Osteocyte (in vitro differentiated cells): ENCODE results near the gene DHX40. TPM values are rescaled to one million over a fixed set of nuclear protein-coding genes. Genes with fewer than 3 reads are reported as not detected.

Experiments used
- DNase-seq: peaks from one replicate; pipeline ENCODE4 v3.0.0; 2021; ENCODE audit warnings: mixed read lengths; ENCODE audit not compliant: unreplicated experiment; ENCODE audit errors: extremely low spot score
- H3K27ac Mint-ChIP-seq: one replicate; pipeline ENCODE4 v1.8.0; 2021; ENCODE audit warnings: mild to moderate bottlenecking, mixed read lengths; ENCODE audit not compliant: unreplicated experiment
- H3K27me3 Mint-ChIP-seq: one replicate; pipeline ENCODE4 v1.8.0; 2021; ENCODE audit warnings: mixed read lengths; ENCODE audit not compliant: unreplicated experiment
- H3K36me3 Mint-ChIP-seq: one replicate; pipeline ENCODE4 v1.8.0; 2021; ENCODE audit warnings: mixed read lengths; ENCODE audit not compliant: unreplicated experiment
- H3K4me1 Mint-ChIP-seq: one replicate; pipeline ENCODE4 v1.8.0; 2021; ENCODE audit warnings: mixed read lengths; ENCODE audit not compliant: unreplicated experiment
- H3K4me3 Mint-ChIP-seq: one replicate; pipeline ENCODE4 v1.8.0; 2021; ENCODE audit warnings: mild to moderate bottlenecking, moderate library complexity, mixed read lengths; ENCODE audit not compliant: unreplicated experiment
- H3K9me3 Mint-ChIP-seq: one replicate; pipeline ENCODE4 v1.8.0; 2021; ENCODE audit warnings: mixed read lengths; ENCODE audit not compliant: unreplicated experiment
- total RNA-seq: library from RNA; stranded (reverse); gene quantifications from 2 replicates; pipeline ENCODE4 v1.2.1, GENCODE V29; 2021
- TF ChIP-seq, protein P1 (sequence below): fragments of 200-600 bp; sonication (generic); IDR thresholded peaks from 2 replicates; pipeline ENCODE4 v1.5.0; 2021; ENCODE audit warnings: antibody characterized with exemption, mild to moderate bottlenecking, moderate library complexity

DHX40 gene
- total RNA-seq, 1 donor from 2014 or later, result 42.3 TPM

DNA sequence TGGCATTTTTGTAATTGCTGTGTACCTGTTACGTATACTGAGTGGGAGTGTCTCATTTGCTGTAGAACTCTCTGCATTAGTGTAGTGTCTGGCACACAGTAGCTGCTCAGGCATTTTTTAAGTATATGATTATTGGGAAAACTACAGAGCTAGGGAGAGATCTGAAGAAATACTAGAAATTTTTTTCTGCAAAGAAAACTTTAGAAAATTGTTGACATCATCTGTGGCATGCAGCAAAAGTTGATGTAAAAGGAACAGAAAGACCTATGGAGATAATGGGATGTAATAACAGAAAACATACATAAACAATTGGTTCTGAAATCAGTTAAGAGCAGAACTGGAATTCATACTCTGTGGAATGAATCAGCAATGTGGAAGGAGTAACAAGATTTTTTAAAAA, 65.9 kb downstream of the DHX40 start:
- no peak for DNase-seq
- H3K4me1 Mint-ChIP-seq, result peaks cover 72% of the 10 kb centered on the region

DNA sequence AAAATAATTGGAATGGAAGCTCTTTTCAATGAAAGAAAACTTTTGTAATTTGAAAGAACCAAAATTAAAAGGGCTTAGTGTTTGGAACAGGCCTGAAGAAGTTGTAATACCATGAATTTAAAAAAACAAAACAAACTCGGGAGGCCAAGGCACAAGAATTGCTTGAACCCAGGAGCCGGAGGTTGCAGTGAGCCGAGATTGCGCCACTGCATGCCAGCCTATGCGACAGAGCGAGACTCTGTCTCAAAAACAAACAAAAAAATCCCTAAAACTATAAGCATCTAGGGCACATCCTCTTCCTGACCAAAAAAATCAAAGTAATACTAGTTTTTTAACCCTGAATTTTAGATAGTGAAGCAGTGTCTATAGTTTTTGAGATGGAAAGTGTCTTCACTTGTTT, 67.0 kb downstream of the DHX40 start:
- H3K27ac Mint-ChIP-seq, result peak overlapping the region; percentile 71
- H3K4me3 Mint-ChIP-seq, result no peak overlapping the region
- TF ChIP-seq, protein P1, sequence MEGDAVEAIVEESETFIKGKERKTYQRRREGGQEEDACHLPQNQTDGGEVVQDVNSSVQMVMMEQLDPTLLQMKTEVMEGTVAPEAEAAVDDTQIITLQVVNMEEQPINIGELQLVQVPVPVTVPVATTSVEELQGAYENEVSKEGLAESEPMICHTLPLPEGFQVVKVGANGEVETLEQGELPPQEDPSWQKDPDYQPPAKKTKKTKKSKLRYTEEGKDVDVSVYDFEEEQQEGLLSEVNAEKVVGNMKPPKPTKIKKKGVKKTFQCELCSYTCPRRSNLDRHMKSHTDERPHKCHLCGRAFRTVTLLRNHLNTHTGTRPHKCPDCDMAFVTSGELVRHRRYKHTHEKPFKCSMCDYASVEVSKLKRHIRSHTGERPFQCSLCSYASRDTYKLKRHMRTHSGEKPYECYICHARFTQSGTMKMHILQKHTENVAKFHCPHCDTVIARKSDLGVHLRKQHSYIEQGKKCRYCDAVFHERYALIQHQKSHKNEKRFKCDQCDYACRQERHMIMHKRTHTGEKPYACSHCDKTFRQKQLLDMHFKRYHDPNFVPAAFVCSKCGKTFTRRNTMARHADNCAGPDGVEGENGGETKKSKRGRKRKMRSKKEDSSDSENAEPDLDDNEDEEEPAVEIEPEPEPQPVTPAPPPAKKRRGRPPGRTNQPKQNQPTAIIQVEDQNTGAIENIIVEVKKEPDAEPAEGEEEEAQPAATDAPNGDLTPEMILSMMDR, result no peak
- peaks cover 65% of the 10 kb centered on the region for H3K4me1 Mint-ChIP-seq
- H3K36me3 Mint-ChIP-seq, result peaks cover 8% of the 10 kb centered on the region
- DNase-seq, result no peak
- H3K27me3 Mint-ChIP-seq, result no peaks in the 10 kb centered on the region
- H3K9me3 Mint-ChIP-seq, result peaks cover 6% of the 10 kb centered on the region

More for the DNA sequence above, 65.9 kb downstream of the DHX40 start:
- peaks cover 6% of the 10 kb centered on the region for H3K9me3 Mint-ChIP-seq
- H3K4me3 Mint-ChIP-seq, result no peak overlapping the region
- H3K36me3 Mint-ChIP-seq, result peaks cover 8% of the 10 kb centered on the region
- no peaks in the 10 kb centered on the region for H3K27me3 Mint-ChIP-seq
- peak overlapping the region; percentile 49 for H3K27ac Mint-ChIP-seq
- TF ChIP-seq, protein P1, result no peak

DNA sequence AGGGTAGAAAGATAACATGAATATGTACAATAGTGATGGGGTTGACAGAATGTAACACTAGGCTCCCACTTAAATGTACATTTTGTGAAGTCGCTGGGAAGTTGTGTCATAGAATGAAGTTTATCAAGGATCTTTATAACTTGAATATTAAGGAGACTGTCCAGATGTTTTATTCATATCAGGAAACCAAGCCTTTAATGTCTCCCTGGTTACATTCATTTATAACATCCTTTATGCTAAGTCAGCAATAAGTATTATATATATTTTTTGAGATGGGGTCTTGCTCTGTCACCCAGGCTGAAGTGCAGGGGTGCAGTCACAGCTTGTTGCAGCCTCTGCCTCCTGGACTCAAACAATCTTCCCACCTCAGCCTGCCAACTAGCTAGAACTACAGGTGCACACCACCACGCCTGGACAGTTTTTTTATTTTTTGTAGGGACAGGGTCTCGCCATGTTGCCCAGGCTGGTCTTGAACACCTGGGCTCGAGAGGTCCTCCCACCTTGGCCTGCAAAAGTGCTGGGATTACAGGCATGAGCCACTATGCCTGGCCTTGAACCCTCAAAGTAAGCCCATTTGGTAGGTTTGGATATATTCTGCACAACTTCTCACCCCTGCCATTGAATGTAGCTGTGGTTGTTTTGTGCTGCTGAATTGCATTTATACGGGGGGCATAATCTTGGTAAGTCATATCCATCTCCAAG, 68.4 kb downstream of the DHX40 start:
- Mint-ChIP-seq H3K4me3 (no peak overlapping the region), H3K27ac (peak overlapping the region; percentile 38), H3K9me3 (peaks cover 6% of the 10 kb centered on the region), H3K36me3 (peaks cover 9% of the 10 kb centered on the region), H3K27me3 (no peaks in the 10 kb centered on the region), H3K4me1 (peaks cover 65% of the 10 kb centered on the region)
- DNase-seq, result no peak
- TF ChIP-seq, protein P1, result no peak

GRCh38 chr17:59634632-59635541, 69.5 kb downstream of the DHX40 start:
- Mint-ChIP-seq H3K9me3 (peaks cover 6% of the 10 kb centered on the region), H3K36me3 (peaks cover 5% of the 10 kb centered on the region), H3K27ac (peak overlapping the region; percentile 89), H3K4me3 (peak overlapping the region; percentile 33), H3K27me3 (no peaks in the 10 kb centered on the region), H3K4me1 (peaks cover 63% of the 10 kb centered on the region)
- TF ChIP-seq, protein P1, result no peak
- no peak for DNase-seq
